Endothelial cell of umbilical vein (primary cell): Measurements from ENCODE around the gene EHBP1L1.

Experiments used
- CTCF ChIP-seq, 2 donors: IDR thresholded peaks; 1 replicate in 1 of 2; 2 replicates in 1 of 2; pipeline ENCODE4 v1.5.1; 2011; ENCODE audit warnings: low read length in 2 of 2, mild to moderate bottlenecking in 2 of 2, moderate library complexity in 2 of 2, control low read depth in 1 of 2, inconsistent platforms in 1 of 2, low read depth in 1 of 2; ENCODE audit not compliant: insufficient read depth in 1 of 2; ENCODE audit errors: extremely low read depth in 1 of 2
- MYC ChIP-seq: IDR thresholded peaks from one replicate; pipeline ENCODE4 v1.6.1; 2011; ENCODE audit warnings: mild to moderate bottlenecking, low read depth, low read length

GRCh38 chr11:65565624-65566453 lies 10.0 kb upstream of the EHBP1L1 start:
- TF ChIP-seq MYC (no peak), CTCF (IDR thresholded peaks at IDR 0.05; ENCODE audit: extremely low read depth in 1 of 2, insufficient read depth in 1 of 2, low read depth in 1 of 2, low read length in 2 of 2) (no peak)
